Left hindlimb (tissue), 1 donor: Measurements from ENCODE around the gene MRPL14.
A peak's percentile ranks its signal among the peaks of the same experiment; 100 is the strongest.

Experiments
- DNase-seq: peaks from one replicate; pipeline ENCODE4 v3.0.0-alpha.2; 2018

MRPL14 gene

DNA sequence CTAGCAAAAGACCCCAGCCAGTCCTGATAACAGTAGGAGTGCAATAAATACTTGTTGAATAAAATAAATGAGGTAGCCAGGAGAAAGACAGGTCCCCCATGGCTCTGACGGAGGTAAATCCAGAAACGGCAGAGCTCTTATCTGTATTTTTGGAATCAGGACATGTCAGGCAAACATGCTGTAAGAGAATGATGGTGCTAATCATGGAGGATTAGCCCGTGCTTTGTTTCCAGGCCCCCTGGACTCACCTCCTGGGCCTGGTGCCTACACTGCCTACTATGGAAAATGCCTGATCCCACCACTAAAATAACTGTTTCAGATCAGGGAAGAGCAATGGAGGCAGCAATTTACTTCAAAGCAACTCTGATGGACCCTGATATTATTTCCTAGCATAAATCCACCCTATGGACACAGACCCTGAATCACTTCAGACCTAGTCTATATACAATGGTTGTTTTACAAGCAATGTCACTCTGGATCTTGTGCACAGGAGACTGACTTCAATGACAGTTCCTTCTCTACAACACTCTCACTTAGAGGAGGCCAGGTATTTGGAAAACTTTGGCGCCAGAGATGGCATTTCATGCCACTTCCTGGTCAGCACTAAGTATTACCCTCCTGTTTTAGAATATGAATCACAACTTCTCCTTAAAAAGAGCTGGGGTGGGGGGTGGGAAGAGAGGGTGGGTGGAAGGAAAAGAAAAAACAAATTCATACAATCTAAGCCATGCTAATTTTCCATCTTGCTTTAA, 6.4 kb downstream of the MRPL14 start:
- DNase-seq, result no peak

- no peak for DNase-seq
Measured at GRCh38 chr6:44119704-44120262, 7.5 kb downstream of the MRPL14 start.

GRCh38 chr6:44117397-44118128, 9.7 kb downstream of the MRPL14 start:
- DNase-seq, result no peak

- no peak for DNase-seq
Measured at GRCh38 chr6:44116641-44117382, 10.4 kb downstream of the MRPL14 start.

DNA sequence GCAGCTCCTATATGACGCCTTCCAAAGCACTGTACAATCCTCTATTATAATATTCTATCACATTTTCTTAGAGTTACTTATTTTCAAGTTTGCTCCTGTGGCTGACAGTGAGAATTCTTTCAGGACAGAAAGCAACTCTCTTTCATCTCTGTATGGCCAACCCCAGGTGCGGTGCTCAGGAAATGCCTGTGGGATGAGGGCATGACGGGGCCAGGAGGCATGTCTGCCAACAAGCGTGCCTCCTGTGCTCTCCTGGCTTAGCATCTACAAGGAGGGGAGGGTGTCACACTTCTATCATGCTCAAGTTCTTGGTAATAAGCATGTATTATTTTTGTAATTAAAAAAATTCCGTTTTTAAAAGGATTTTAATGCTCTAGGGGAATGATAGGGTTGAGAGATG, 11.4 kb downstream of the MRPL14 start:
- DNase-seq, result peak; percentile 56

DNA sequence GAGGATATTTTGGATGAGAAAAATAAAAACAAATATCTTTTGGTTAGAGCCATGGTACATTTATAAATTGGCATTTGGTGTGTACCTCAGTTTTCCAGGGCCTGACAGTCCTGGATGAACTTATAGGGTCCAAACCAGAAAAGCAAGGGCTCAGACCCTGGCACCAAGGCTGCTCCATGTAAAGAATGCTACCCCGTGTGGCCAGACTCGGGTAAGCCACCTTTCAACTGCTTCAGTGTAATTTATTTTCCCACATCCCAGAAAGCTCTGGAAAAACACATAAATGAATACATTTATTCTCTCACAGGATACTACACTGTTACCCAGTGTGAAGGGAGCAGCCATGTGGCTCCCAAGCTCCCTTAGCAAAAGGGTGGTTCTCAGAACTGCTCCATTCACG, 13.8 kb downstream of the MRPL14 start:
- no peak for DNase-seq

DNA sequence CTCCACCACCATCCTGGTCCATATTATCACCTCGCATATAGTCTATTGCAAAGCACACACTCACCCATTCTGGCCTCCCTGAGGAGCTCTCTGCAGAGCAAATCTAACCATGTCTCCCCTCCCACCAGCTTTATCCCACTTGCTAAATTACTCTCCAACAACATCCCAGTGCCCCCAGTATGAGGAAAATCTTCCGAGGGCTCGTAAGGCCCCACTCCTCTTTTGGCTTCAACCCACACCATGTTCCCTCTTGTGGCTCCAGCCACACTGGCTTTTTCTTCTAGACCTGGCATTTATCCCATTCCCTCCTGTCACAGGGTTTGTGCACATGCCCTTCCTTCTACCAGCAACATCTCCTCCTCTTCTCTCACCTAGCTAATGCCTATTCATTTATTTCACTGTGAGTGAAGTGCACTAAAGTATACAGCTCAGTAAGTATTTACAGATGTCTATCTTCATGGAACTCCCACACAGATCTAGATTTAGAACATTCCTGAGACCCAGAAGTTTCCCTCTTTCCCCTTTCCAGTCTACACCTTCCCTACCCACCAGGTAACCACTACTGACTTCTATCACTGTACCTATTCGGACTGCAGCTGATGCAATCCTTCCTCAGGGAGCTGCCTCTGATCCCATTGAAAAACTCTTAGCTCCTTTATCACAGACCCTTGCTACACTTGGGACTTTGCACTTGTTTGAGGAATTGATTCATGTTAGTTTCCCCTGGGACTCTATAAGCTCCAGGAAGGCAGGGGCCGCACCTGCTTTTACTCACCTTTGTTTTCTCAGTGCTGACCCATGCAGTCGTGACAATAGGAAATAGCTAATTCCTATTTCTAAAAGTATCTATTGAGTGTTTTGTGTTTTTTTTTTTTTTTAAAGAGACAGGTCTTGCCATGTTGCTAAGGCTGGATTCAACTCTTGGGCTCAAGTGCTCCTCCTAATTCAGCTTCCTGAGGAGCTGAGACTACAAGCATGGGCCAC, 15.5 kb downstream of the MRPL14 start:
- no peak for DNase-seq

DNA sequence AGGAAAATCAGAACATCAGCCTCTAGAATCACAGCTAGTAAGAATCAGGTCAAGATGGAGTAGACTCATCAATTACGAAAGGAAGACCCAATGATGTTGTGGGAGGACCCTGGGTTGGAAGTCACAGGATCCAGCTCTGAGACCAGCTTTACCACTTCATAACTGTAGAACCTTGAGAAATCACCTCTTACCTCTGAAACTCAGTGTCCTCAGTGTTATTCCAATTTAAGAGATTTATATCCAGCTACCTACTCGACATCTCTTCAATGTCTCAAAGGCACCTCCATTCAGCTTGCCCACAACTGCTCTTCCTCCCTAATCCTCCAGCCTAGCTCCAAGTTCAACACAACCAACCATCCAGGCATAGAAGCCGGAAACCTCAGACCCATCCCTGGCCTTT, 16.3 kb downstream of the MRPL14 start:
- DNase-seq, result no peak

DNA sequence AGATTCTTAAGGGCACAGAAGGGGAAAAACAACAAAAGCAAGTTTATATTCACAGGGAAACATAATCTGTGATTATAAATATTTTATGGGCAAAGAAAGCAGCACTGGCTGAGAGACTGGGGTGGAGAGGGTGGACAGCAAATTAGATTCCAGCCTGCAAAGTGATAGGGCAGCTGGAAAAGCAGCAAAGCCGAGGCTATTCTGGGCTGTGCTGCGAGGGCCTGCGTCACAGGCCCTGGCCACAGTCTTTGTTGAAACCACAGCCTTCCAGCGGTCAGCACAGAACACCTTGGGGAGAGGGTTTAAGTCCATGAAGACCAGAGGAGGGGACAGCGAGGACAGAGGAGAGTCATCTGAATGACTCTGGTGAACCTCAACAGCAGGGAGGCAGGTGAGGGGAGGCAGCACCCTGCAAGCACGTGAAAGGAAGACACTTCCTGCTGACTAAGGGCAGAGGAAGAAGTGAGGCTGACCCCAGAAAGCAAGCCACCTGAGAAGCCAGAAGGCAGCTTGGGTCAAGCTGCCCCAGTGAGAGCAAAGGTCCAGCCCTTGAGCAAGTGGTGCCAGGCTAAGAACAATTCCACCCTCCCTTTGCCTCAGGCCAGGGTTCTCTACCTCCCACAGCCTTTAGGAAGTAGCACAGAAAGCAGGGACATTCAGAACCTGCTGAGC, 17.1 kb downstream of the MRPL14 start:
- DNase-seq, result no peak

DNA sequence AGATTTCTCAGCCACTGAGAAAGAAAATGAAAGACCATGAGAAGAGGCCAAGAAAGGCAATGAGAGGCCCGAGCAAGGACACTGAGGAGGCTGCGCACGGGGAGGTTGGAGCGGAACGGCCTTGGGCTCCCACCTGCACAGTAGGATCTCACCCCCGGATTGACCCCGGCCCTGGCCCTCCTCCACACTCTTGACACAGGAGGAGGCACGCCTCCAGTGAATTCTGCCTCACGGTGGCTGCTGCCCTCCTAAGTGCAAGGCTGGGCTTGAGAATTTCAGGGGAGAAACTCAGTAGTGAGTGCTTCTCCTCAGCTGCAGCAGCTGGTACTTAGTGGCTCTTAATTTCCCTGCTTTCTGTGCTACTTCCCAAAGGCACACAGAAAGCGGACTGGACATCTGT, 18.0 kb downstream of the MRPL14 start:
- DNase-seq, result no peak

DNA sequence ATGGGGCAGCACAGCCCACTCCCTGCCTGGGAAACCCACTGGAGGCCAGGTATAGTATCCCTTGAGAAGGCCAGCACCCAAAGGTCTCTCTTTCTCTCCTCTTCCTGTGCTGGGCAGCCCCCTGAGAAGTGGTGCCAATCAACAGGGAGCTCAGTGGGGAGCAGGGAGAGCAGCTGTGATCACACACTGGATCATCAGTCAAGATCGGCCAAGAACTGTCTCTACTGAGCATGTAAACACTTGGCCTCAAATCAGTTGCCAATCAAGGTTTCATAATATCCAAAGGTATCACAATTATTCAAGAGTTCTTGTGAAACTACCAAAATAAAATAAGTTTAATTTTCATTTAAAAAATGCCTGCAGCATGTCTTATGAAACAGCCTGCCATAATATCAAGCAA, 18.8 kb downstream of the MRPL14 start:
- no peak for DNase-seq

DNA sequence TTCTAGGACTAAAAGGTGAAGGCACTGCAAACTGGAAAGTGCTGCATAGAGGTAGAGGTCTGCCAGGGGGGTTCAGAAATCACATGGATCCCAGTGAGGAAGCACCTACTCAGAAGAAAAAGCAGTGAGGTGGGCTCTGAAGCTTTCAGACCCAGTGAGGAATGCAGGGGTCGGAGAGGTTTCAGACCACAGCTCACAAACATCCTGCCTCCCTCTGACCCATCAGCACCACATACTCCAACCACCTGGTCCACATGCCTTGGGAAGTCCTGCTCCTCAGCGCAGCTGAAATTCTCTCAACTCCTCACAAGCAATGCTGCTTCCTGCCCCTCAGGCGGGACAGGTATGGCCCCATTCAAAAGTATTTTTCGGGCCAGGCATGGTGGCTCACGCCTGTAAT, 20.2 kb downstream of the MRPL14 start:
- DNase-seq, result no peak

DNA sequence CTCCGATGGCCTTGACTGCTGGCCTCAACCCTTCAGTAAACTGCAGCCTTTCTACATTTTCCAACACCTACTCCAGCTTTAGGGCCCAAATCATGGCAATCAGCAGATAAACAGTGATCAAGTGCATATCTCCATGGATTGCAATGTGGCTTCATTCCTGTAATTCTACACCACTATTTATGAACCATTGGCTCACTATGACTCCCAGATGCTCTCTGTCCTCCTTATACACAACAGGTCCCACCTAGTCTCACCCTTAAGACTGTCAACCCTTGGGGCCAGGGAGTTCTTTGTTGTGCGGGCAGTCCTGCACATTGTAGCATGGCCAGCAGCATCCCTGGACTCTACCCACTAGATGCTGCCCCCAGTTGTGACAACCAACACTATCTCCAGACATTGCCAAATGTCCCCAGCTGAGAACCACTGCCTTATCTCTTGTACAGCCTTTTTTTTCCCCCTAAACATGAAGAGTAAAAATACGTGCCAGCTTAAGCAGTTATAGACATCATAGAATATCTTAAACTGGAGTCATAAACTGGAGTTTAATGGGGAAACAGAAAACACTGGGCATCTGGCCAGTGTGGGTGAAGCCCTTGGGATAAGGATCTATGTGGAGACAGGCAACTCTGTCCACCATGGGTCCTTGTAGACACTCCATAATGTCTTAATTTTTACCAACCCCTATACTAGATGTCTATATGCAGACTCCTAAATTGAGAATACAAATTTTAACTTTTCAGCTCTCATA, 21.1 kb downstream of the MRPL14 start:
- no peak for DNase-seq

DNA sequence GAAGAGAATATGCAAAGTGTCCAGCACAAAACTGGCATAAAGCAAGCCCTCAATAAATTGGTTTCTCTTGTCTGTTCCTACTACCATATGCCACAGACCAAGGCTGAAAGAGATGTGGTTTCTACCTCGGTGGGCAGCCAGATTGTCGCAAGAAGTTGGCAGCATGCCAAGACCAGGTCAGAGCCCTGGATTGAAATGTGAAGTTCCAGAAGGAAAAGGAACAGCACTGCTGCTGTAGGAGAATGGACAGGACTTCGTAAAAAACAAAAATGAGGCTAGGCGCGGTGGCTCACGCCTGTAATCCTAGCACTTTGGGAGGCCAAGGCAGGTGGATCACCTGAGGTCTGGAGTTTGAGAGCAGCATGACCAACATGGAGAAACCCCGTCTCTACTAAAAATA, 22.1 kb downstream of the MRPL14 start:
- no peak for DNase-seq

GRCh38 chr6:44104481-44105021, 22.7 kb downstream of the MRPL14 start:
- no peak for DNase-seq

GRCh38 chr6:44102527-44102926, 24.7 kb downstream of the MRPL14 start:
- no peak for DNase-seq

GRCh38 chr6:44101832-44102231, 25.4 kb downstream of the MRPL14 start:
- no peak for DNase-seq

DNA sequence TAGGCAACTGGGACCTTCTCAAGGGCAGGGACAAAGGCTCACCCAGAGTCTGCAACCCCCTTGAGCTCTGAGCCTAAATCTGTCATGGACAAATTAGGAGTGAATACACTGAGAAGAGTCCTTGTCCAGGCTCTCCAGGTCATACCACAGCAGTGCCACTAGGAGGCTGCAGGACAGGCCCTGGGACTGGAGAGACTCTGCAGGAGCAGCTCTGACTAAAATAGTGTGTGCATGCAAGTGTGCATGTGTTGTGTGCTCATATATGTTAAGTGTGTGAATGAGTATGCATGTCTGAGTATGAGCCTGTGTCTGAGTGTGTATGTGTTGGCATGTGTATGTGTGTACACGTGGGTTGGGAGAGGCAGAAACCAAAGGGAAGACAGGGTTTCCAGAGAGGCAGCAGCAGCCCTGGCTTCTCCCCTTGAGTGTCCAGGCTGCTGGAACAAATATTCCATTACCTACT, 27.1 kb downstream of the MRPL14 start:
- no peak for DNase-seq

- no peak for DNase-seq
Measured at GRCh38 chr6:44099192-44099591, 28.1 kb downstream of the MRPL14 start.

GRCh38 chr6:44097782-44098317, 29.4 kb downstream of the MRPL14 start:
- no peak for DNase-seq
